Measurements from ENCODE around the gene MYOZ2. TPM values are rescaled to one million over a fixed set of nuclear protein-coding genes. Genes with fewer than 3 reads are reported as not detected.

The MYOZ2 gene
- total RNA-seq, 1 donor from 2014 or later: not detected

GRCh38 chr4:119212234-119212963 lies 76.8 kb downstream of the MYOZ2 start, which contains the start of gene USP53:
Gene USP53 (plus strand): TSS chr4:119212713. CDS start chr4:119239760, 27,047 bp downstream.
- H3K4me1 Mint-ChIP-seq (ENCODE audit: low read depth): peaks cover 39% of the 10 kb centered on the region
- H3K27me3 Mint-ChIP-seq (ENCODE audit: insufficient read depth): peaks cover 5% of the 10 kb centered on the region
- H3K9me3 Mint-ChIP-seq: no peaks in the 10 kb centered on the region
- peaks cover 2% of the 10 kb centered on the region for H3K36me3 Mint-ChIP-seq (ENCODE audit: low read depth)
- peak within 1 kb of the TSS; percentile 95 for H3K27ac Mint-ChIP-seq
- intact Hi-C loops (cut with micrococcal nuclease): loop anchor here (1.0 to 5.0 kb wide), 7 partner anchors 26 to 527 kb away; partner anchors contain the start of genes METTL14 and SEC24D
- peak within 1 kb of the TSS; percentile 95 for H3K4me3 Mint-ChIP-seq
- DNase-seq (ENCODE audit: low spot score): peak; percentile 90

GRCh38 chr4:119212964-119213606 lies 77.5 kb downstream of the MYOZ2 start:
- peaks cover 5% of the 10 kb centered on the region for H3K27me3 Mint-ChIP-seq (ENCODE audit: insufficient read depth)
- intact Hi-C loops (cut with micrococcal nuclease): loop anchor here (1.0 to 5.0 kb wide), 7 partner anchors 25 to 528 kb away; partner anchors contain the start of genes METTL14 and SEC24D
- peak; percentile 54 for DNase-seq (ENCODE audit: low spot score)
- H3K4me1 Mint-ChIP-seq (ENCODE audit: low read depth): peaks cover 39% of the 10 kb centered on the region
- no peaks in the 10 kb centered on the region for H3K9me3 Mint-ChIP-seq
- H3K27ac Mint-ChIP-seq: peak overlapping the region; percentile 95
- H3K36me3 Mint-ChIP-seq (ENCODE audit: low read depth): peaks cover 9% of the 10 kb centered on the region
- peak overlapping the region; percentile 95 for H3K4me3 Mint-ChIP-seq

GRCh38 chr4:119218093-119218492 lies 82.5 kb downstream of the MYOZ2 start:
- DNase-seq (ENCODE audit: low spot score): no peak
- intact Hi-C loops (cut with micrococcal nuclease): no loop called here
- Mint-ChIP-seq H3K4me1 (ENCODE audit: low read depth) (peaks cover 4% of the 10 kb centered on the region), H3K36me3 (ENCODE audit: low read depth) (peaks cover 19% of the 10 kb centered on the region), H3K27me3 (ENCODE audit: insufficient read depth) (no peaks in the 10 kb centered on the region), H3K4me3 (no peak overlapping the region), H3K9me3 (peaks cover 4% of the 10 kb centered on the region), H3K27ac (no peak overlapping the region)

- Mint-ChIP-seq H3K27me3 (ENCODE audit: insufficient read depth) (no peaks in the 10 kb centered on the region), H3K36me3 (ENCODE audit: low read depth) (peaks cover 24% of the 10 kb centered on the region), H3K9me3 (peaks cover 4% of the 10 kb centered on the region), H3K4me1 (ENCODE audit: low read depth) (no peaks in the 10 kb centered on the region), H3K4me3 (no peak overlapping the region), H3K27ac (no peak overlapping the region)
- intact Hi-C loops (cut with micrococcal nuclease): no loop called here
- DNase-seq (ENCODE audit: low spot score): no peak
These were observed 85.8 kb downstream of the MYOZ2 start for GRCh38 chr4:119221412-119221811.

- intact Hi-C loops (cut with micrococcal nuclease): no loop called here
- Mint-ChIP-seq H3K27ac (no peak overlapping the region), H3K36me3 (ENCODE audit: low read depth) (peaks cover 13% of the 10 kb centered on the region), H3K27me3 (ENCODE audit: insufficient read depth) (no peaks in the 10 kb centered on the region), H3K9me3 (peaks cover 3% of the 10 kb centered on the region), H3K4me1 (ENCODE audit: low read depth) (peaks cover 5% of the 10 kb centered on the region), H3K4me3 (no peak overlapping the region)
- no peak for DNase-seq (ENCODE audit: low spot score)
These were observed 92.1 kb downstream of the MYOZ2 start for GRCh38 chr4:119227690-119228089.

- Mint-ChIP-seq H3K36me3 (ENCODE audit: low read depth) (peaks cover 13% of the 10 kb centered on the region), H3K27ac (no peak overlapping the region), H3K27me3 (ENCODE audit: insufficient read depth) (no peaks in the 10 kb centered on the region), H3K4me3 (no peak overlapping the region), H3K4me1 (ENCODE audit: low read depth) (peaks cover 11% of the 10 kb centered on the region), H3K9me3 (peaks cover 3% of the 10 kb centered on the region)
- DNase-seq (ENCODE audit: low spot score): no peak
- intact Hi-C loops (cut with micrococcal nuclease): no loop called here
These were observed 92.8 kb downstream of the MYOZ2 start for GRCh38 chr4:119228406-119228805.

- Mint-ChIP-seq H3K4me3 (no peak overlapping the region), H3K27me3 (ENCODE audit: insufficient read depth) (no peaks in the 10 kb centered on the region), H3K27ac (no peak overlapping the region), H3K36me3 (ENCODE audit: low read depth) (peaks cover 8% of the 10 kb centered on the region), H3K9me3 (peaks cover 3% of the 10 kb centered on the region), H3K4me1 (ENCODE audit: low read depth) (peaks cover 19% of the 10 kb centered on the region)
- no peak for DNase-seq (ENCODE audit: low spot score)
- intact Hi-C loops (cut with micrococcal nuclease): no loop called here
These were observed 94.5 kb downstream of the MYOZ2 start for GRCh38 chr4:119229908-119230687.

GRCh38 chr4:119231491-119231890 lies 95.9 kb downstream of the MYOZ2 start:
- H3K27ac Mint-ChIP-seq: no peak overlapping the region
- peaks cover 3% of the 10 kb centered on the region for H3K9me3 Mint-ChIP-seq
- H3K36me3 Mint-ChIP-seq (ENCODE audit: low read depth): peaks cover 13% of the 10 kb centered on the region
- no peak overlapping the region for H3K4me3 Mint-ChIP-seq
- H3K27me3 Mint-ChIP-seq (ENCODE audit: insufficient read depth): no peaks in the 10 kb centered on the region
- no peak for DNase-seq (ENCODE audit: low spot score)
- H3K4me1 Mint-ChIP-seq (ENCODE audit: low read depth): peaks cover 22% of the 10 kb centered on the region
- intact Hi-C loops (cut with micrococcal nuclease): no loop called here

- Mint-ChIP-seq H3K9me3 (peaks cover 3% of the 10 kb centered on the region), H3K4me3 (no peak overlapping the region), H3K4me1 (ENCODE audit: low read depth) (peaks cover 26% of the 10 kb centered on the region), H3K36me3 (ENCODE audit: low read depth) (peaks cover 17% of the 10 kb centered on the region), H3K27me3 (ENCODE audit: insufficient read depth) (no peaks in the 10 kb centered on the region), H3K27ac (no peak overlapping the region)
- intact Hi-C loops (cut with micrococcal nuclease): no loop called here
- no peak for DNase-seq (ENCODE audit: low spot score)
These were observed 96.7 kb downstream of the MYOZ2 start for GRCh38 chr4:119232286-119232685.

GRCh38 chr4:119233191-119233590 lies 97.6 kb downstream of the MYOZ2 start:
- Mint-ChIP-seq H3K27ac (no peak overlapping the region), H3K4me1 (ENCODE audit: low read depth) (peaks cover 32% of the 10 kb centered on the region), H3K27me3 (ENCODE audit: insufficient read depth) (no peaks in the 10 kb centered on the region), H3K36me3 (ENCODE audit: low read depth) (peaks cover 17% of the 10 kb centered on the region), H3K4me3 (no peak overlapping the region), H3K9me3 (peaks cover 3% of the 10 kb centered on the region)
- intact Hi-C loops (cut with micrococcal nuclease): no loop called here
- DNase-seq (ENCODE audit: low spot score): no peak

GRCh38 chr4:119233750-119234149 lies 98.1 kb downstream of the MYOZ2 start:
- Mint-ChIP-seq H3K4me1 (ENCODE audit: low read depth) (peaks cover 32% of the 10 kb centered on the region), H3K4me3 (peak overlapping the region; percentile 5), H3K36me3 (ENCODE audit: low read depth) (peaks cover 14% of the 10 kb centered on the region), H3K27ac (peak overlapping the region; percentile 78), H3K9me3 (peaks cover 3% of the 10 kb centered on the region), H3K27me3 (ENCODE audit: insufficient read depth) (no peaks in the 10 kb centered on the region)
- DNase-seq (ENCODE audit: low spot score): no peak
- intact Hi-C loops (cut with micrococcal nuclease): no loop called here

- Mint-ChIP-seq H3K9me3 (peaks cover 1% of the 10 kb centered on the region), H3K27ac (no peak overlapping the region), H3K4me3 (no peak overlapping the region), H3K36me3 (ENCODE audit: low read depth) (peaks cover 14% of the 10 kb centered on the region), H3K4me1 (ENCODE audit: low read depth) (peaks cover 32% of the 10 kb centered on the region), H3K27me3 (ENCODE audit: insufficient read depth) (no peaks in the 10 kb centered on the region)
- intact Hi-C loops (cut with micrococcal nuclease): no loop called here
- DNase-seq (ENCODE audit: low spot score): no peak
These were observed 101.6 kb downstream of the MYOZ2 start for GRCh38 chr4:119237201-119237600.
